AG04449 (cell line): ENCODE results near the gene CATSPER1.

Experiments
- CTCF ChIA-PET: fragments of 350-600 bp; formaldehyde crosslinking; extraction: SDS; loops from one replicate; lab custom pipeline; 2021; ENCODE audit warnings: antibody characterized with exemption; lab: Yijun Ruan, JAX
- POLR2A ChIA-PET: fragments of 400-600, 350-600 bp; formaldehyde crosslinking; extraction: SDS; loops from one replicate; lab custom pipeline; 2020; ENCODE audit warnings: antibody characterized with exemption, inconsistent platforms; lab: Yijun Ruan, JAX
- DNase-seq: peaks from one replicate; pipeline ENCODE4 v3.0.0-alpha.2; 2010; ENCODE audit warnings: low read depth, low spot score
- H3K4me3 ChIP-seq: 2 replicates; pipeline ENCODE4 v1.5.1; 2011; ENCODE audit warnings: low read depth, mild to moderate bottlenecking, control low read depth, low read length
- CTCF ChIP-seq: IDR thresholded peaks from one replicate; pipeline ENCODE4 v1.5.1; 2011; ENCODE audit warnings: mild to moderate bottlenecking, moderate library complexity, low read length, control low read depth, inconsistent platforms; ENCODE audit not compliant: insufficient read depth; ENCODE audit errors: missing control alignments

Gene CATSPER1

GRCh38 chr11:66006134-66006890, 20.0 kb downstream of the CATSPER1 start:
- ChIA-PET POLR2A (interaction anchor here (0.6 kb wide), 1 partner anchor 9 kb away, joined by 4 read pairs; no protein-coding TSS in a partner anchor), CTCF (interaction anchor here (0.9 to 4.6 kb wide), 4 partner anchors 15 to 122 kb away, joined by 3 to 23 read pairs (median 8); no protein-coding TSS in a partner anchor)
- no peak for TF ChIP-seq CTCF
- no peak for DNase-seq
- no peak overlapping the region for H3K4me3 ChIP-seq

GRCh38 chr11:66004186-66004585, 22.1 kb downstream of the CATSPER1 start:
- TF ChIP-seq CTCF = no peak
- no peak overlapping the region for H3K4me3 ChIP-seq
- CTCF ChIA-PET = interaction anchor here (1.3 to 4.6 kb wide), 3 partner anchors 18 to 133 kb away, joined by 3 to 23 read pairs (median 4); no protein-coding TSS in a partner anchor
- POLR2A ChIA-PET = no interaction called here
- DNase-seq = no peak

GRCh38 chr11:66003291-66003690, 23.0 kb downstream of the CATSPER1 start:
- DNase-seq = no peak
- CTCF ChIA-PET = interaction anchor here (1.1 to 4.6 kb wide), 3 partner anchors 19 to 132 kb away, joined by 3 to 23 read pairs (median 11); no protein-coding TSS in a partner anchor
- no peak for TF ChIP-seq CTCF
- POLR2A ChIA-PET = interaction anchor here (1.1 to 1.4 kb wide), 2 partner anchors 115 to 143 kb away, joined by 3 to 6 read pairs; partner anchors contain the start of genes FIBP and MUS81
- H3K4me3 ChIP-seq = peak overlapping the region; percentile 94

- ChIA-PET POLR2A (interaction anchor here (0.5 to 1.4 kb wide), 9 partner anchors 8 to 143 kb away, joined by 3 to 6 read pairs (median 3); partner anchors contain the start of genes EFEMP2, FIBP and MUS81), CTCF (interaction anchor here (0.9 to 4.6 kb wide), 8 partner anchors 9 to 131 kb away, joined by 3 to 23 read pairs (median 3); partner anchors contain the start of gene CST6)
- peak; percentile 8 for TF ChIP-seq CTCF
- no peak for DNase-seq
- H3K4me3 ChIP-seq = peak overlapping the region; percentile 94
These were observed 23.5 kb downstream of the CATSPER1 start for GRCh38 chr11:66002648-66003225.

DNA sequence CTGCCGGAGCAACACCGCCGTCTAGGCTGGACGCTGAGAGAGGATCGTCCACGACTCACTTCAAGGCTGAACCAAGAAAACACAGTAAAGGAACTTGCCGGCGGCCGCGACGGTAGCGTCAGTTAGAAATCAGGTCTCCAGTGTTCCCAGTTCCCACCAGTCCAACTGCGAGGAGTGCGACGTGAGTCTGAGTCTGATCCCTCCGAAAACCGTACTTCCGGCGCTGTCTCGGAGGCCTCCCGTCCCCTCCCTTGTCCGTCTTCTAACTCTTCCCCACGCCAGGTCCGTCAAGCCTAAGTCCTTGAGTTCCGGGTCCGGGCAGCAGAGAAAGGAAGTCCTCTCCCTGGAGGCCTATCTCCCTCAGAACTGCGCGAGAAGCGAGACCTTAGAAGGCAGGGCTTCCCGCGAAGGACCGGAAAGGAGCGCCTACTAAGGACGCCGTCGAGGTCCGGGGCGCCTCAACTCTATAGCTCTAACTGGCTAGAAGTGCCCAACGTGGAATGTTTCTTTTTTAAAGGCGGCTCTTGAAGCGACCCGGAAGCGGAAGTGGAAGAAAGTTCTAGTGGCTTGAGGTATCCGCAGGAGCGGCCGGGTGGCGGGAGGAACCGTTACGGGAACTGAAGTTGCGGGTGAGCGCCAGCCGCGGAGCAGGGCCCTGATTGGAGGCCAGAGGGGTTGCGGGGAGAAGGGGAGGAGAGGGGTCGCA, 24.2 kb downstream of the CATSPER1 start, which contains the start of the genes BANF1 and EIF1AD:
Gene BANF1 (plus strand): TSS at position 562 of the 706 bp plus-strand sequence. CDS start 748 bp downstream, outside the sequence.
Gene EIF1AD (minus strand): TSS at position 216 of the 706 bp plus-strand sequence. CDS start 1,768 bp downstream, outside the sequence.
- POLR2A ChIA-PET = interaction anchor here (0.5 to 1.4 kb wide), 7 partner anchors 9 to 142 kb away, joined by 3 to 6 read pairs (median 4); partner anchors contain the start of genes EFEMP2 and MUS81
- peak within 1 kb of the TSS; percentile 94 for H3K4me3 ChIP-seq
- CTCF ChIA-PET = interaction anchor here (0.9 to 4.6 kb wide), 7 partner anchors 10 to 117 kb away, joined by 3 to 23 read pairs (median 3); partner anchors contain the start of gene CST6
- no peak for TF ChIP-seq CTCF
- peak; percentile 88 for DNase-seq
